Measurements from ENCODE around the gene DNAH17.

The DNAH17 gene

DNA sequence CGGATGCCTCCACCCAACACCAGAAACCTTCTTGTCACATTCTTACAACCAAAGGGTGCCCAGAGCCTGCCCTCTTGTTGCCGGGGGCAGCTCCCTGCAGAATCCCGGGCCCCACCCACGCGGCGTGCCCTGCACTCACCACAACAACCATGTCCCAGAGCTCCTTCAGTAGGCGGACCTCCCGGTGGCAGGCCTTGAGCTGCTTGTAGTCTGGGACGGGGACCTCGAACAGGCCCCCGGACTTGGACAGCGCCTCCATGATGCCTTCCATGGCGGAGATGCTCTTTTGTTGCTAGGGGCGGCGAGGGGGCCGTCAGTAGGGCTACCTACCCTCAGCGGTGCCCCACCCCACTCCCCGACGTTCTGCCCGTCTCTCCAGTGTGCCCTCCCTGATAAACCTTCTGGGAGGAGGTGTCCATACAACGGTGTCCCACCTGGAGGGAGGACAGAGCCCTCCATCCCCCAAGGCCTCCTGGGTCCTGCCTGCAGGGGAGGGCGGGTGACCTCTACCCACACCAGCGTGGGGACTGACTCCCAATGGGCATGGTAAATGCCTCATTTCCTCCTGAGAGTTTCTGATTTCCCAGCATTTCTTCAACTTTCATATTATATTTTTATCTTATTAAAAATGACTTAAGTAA is 52.2 kb downstream of the DNAH17 start:
- H3K4me3 ChIP-seq (ENCODE audit: low read length): no peak overlapping the region
- no peak for DNase-seq (ENCODE audit: low read depth)
- no peak for TF ChIP-seq CTCF (conservative IDR thresholded peaks at IDR 0.05; ENCODE audit: low read length)

GRCh38 chr17:78523934-78524655 is 53.1 kb downstream of the DNAH17 start:
- DNase-seq (ENCODE audit: low read depth): no peak
- H3K4me3 ChIP-seq (ENCODE audit: low read length): no peak overlapping the region
- TF ChIP-seq CTCF (conservative IDR thresholded peaks at IDR 0.05; ENCODE audit: low read length): no peak

- no peak for DNase-seq (ENCODE audit: low read depth)
- no peak for TF ChIP-seq CTCF (conservative IDR thresholded peaks at IDR 0.05; ENCODE audit: low read length)
Observed at GRCh38 chr17:78522031-78522809, 55.0 kb downstream of the DNAH17 start.

GRCh38 chr17:78517421-78517820 is 59.8 kb downstream of the DNAH17 start:
- TF ChIP-seq CTCF (conservative IDR thresholded peaks at IDR 0.05; ENCODE audit: low read length): no peak
- no peak for DNase-seq (ENCODE audit: low read depth)
- no peak overlapping the region for H3K4me3 ChIP-seq (ENCODE audit: low read length)

More at GRCh38 chr17:78522031-78522809, 55.0 kb downstream of the DNAH17 start:
- H3K4me3 ChIP-seq (ENCODE audit: low read length): no peak overlapping the region

DNA sequence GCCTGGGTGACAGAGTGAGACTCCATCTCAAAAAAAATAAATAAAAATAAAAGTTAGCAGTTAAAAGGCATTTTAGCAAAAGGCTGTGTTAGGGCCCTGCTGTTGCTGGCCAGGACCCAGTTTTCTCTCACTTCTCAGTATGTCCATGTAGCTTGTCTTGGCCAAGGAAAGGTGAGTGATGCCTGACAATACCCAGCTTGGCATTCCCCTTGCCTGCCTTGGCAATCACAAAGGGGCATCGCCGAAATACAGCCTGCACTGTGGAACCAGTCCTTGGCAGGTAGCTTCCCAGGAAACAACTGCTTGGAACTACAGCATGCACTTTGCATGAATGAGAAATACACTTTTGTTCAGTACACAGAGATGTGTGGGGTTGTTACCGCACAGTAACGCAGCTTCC is 61.7 kb downstream of the DNAH17 start:
- DNase-seq (ENCODE audit: low read depth): no peak
- TF ChIP-seq CTCF (conservative IDR thresholded peaks at IDR 0.05; ENCODE audit: low read length): no peak
- H3K4me3 ChIP-seq (ENCODE audit: low read length): no peak overlapping the region

DNA sequence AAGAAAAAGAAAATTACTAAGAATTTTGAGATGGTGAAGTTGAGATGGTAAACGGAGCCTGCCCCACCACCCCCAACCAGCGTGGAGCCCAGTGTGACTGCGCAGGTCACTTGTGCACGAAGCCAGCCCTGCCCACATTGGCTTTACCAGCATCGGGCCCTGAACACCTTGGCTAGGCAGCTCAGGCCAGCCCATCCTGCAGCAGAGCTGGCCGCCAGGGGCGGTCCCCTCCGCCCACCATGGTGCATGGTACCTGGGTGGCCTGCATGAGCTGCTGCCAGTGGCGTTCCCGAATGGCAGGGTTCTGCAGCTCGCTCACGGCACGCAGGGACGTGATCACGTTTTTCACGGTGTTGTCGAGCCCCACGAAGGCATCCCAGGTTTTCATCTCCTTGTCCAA is 62.7 kb downstream of the DNAH17 start:
- TF ChIP-seq CTCF (conservative IDR thresholded peaks at IDR 0.05; ENCODE audit: low read length): no peak
- no peak for DNase-seq (ENCODE audit: low read depth)
- no peak overlapping the region for H3K4me3 ChIP-seq (ENCODE audit: low read length)

All from AG10803 (cell line).